Brain microvascular endothelial cell (primary cell): ENCODE data around the gene DNMT3A.

Experiments
- DNase-seq: peaks from one replicate; pipeline ENCODE4 v3.0.0-alpha.2; 2020
- H3K27ac ChIP-seq: fragments of 250-450 bp; sonication (Bioruptor Pico); 2 replicates; pipeline ENCODE4 v1.5.1; 2020; ENCODE audit warnings: mild to moderate bottlenecking, moderate library complexity
- H3K27me3 ChIP-seq: fragments of 250-450 bp; sonication (Bioruptor Pico); replicated peaks from 2 replicates; pipeline ENCODE4 v1.5.1; 2020; ENCODE audit warnings: mild to moderate bottlenecking
- H3K36me3 ChIP-seq: fragments of 250-450 bp; sonication (Bioruptor Pico); replicated peaks from 2 replicates; pipeline ENCODE4 v1.5.1; 2020; ENCODE audit warnings: mild to moderate bottlenecking
- H3K4me3 ChIP-seq: 2 replicates; pipeline ENCODE4 v1.5.1; 2011; ENCODE audit warnings: low read depth, mild to moderate bottlenecking, control low read depth, low read length, moderate library complexity
- CTCF ChIP-seq: IDR thresholded peaks from 2 replicates; pipeline ENCODE4 v1.5.1; 2011; ENCODE audit warnings: low read depth, mild to moderate bottlenecking, moderate library complexity, low read length, control low read depth, inconsistent platforms; ENCODE audit errors: missing control alignments
- in situ Hi-C: cut with HindIII; loops from 2 replicates; pipeline ENCODE4 v1.10.0; 2017; ENCODE audit warnings: low sequenced_read_pairs, low pct_ligation_motif_present

DNMT3A gene

GRCh38 chr2:25335971-25336370 lies 5.8 kb downstream of the DNMT3A start:
- Histone ChIP-seq H3K27me3 (no peaks in the 10 kb centered on the region), H3K27ac (no peak overlapping the region), H3K36me3 (no peaks in the 10 kb centered on the region), H3K4me3 (no peak overlapping the region)
- in situ Hi-C loops, result no loop called here
- no peak for TF ChIP-seq CTCF
- no peak for DNase-seq

DNA sequence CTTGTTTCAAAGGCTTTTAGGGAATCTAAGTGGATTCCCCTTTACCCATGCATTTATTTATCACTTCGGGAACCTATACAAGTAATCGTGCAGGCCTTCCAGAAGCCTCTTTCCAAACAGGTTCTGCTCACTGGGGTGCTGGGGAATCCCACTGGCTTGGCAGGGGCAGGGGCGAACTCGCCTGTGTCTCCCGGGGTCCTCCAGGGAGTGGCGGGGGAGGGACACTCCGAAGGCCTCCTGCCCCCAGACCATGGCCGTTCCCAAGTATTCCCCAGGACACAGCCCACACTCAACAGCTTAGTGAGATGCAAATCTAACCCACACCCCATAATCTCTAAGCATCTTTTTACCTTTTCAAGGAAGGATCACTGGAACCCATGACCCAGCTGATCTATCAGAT lies 6.5 kb downstream of the DNMT3A start:
- TF ChIP-seq CTCF, result no peak
- no peak overlapping the region for H3K4me3 ChIP-seq
- no peak overlapping the region for H3K27ac ChIP-seq
- H3K27me3 ChIP-seq, result no peaks in the 10 kb centered on the region
- DNase-seq, result no peak
- in situ Hi-C loops, result no loop called here
- H3K36me3 ChIP-seq, result no peaks in the 10 kb centered on the region

DNA sequence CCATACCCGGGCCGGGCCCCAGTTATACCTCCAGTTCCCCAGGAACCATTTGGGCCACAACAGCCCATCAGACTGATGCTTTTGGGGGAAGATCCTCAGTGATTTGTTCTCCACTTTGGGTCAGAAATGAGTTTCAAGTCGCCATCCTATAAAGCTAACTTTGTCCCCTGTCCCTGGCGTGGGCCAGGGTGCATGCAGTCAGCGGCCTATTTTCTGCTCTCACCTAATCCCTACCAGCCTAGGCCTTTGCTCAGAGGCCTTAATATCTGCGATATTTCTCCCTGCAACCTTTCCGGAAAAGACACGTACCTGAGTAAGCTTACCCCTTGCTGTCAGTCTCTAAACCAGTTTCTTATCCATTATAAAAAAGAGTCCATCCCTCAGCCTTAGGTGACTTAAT lies 7.2 kb downstream of the DNMT3A start:
- H3K27ac ChIP-seq, result no peak overlapping the region
- DNase-seq, result no peak
- no peak overlapping the region for H3K4me3 ChIP-seq
- no peak for TF ChIP-seq CTCF
- H3K27me3 ChIP-seq, result no peaks in the 10 kb centered on the region
- H3K36me3 ChIP-seq, result no peaks in the 10 kb centered on the region
- in situ Hi-C loops, result no loop called here

DNA sequence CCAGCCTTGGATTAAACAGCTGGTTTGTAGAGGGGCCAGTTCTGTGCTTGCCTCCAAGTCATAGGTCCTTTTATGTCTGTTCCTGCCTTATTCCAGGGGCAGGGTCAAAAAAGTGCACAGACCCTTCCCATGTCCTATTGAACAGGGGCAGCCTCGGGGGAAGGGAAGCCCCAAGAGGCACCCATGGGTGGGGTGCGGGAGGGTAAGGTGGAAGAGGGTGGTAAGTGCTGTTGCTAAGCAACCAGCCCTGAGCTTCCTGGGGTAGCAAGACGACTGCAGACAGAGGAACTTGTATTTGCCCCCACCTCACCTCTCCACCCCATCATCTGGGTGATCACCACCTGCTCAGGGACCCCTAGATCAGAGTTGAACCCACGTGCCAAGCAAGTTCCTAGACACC lies 7.7 kb downstream of the DNMT3A start:
- in situ Hi-C loops, result no loop called here
- H3K27ac ChIP-seq, result no peak overlapping the region
- H3K27me3 ChIP-seq, result no peaks in the 10 kb centered on the region
- no peaks in the 10 kb centered on the region for H3K36me3 ChIP-seq
- no peak overlapping the region for H3K4me3 ChIP-seq
- TF ChIP-seq CTCF, result no peak
- DNase-seq, result no peak

DNA sequence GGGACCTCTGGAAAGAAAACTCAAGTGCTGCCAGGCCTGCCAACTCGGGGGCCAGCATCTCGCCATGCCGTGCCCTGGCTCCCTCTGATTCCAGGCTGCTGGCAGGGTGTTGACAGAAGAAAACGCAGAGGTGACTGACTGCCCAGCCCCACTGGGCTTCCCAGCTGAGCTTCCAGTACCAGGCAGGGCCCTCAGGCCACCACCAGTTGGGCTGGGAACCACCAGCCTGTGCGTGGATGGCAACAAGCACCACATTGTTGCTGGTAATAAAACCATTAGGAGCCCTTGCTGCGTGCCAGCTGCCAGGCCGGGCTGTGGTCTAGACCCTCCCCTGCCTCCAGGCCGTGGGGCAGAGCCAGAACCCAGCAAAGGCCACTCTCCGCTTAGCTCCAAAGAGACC lies 9.2 kb downstream of the DNMT3A start:
- H3K36me3 ChIP-seq, result no peaks in the 10 kb centered on the region
- no peak overlapping the region for H3K27ac ChIP-seq
- in situ Hi-C loops, result no loop called here
- H3K4me3 ChIP-seq, result no peak overlapping the region
- no peaks in the 10 kb centered on the region for H3K27me3 ChIP-seq
- no peak for TF ChIP-seq CTCF
- no peak for DNase-seq

DNA sequence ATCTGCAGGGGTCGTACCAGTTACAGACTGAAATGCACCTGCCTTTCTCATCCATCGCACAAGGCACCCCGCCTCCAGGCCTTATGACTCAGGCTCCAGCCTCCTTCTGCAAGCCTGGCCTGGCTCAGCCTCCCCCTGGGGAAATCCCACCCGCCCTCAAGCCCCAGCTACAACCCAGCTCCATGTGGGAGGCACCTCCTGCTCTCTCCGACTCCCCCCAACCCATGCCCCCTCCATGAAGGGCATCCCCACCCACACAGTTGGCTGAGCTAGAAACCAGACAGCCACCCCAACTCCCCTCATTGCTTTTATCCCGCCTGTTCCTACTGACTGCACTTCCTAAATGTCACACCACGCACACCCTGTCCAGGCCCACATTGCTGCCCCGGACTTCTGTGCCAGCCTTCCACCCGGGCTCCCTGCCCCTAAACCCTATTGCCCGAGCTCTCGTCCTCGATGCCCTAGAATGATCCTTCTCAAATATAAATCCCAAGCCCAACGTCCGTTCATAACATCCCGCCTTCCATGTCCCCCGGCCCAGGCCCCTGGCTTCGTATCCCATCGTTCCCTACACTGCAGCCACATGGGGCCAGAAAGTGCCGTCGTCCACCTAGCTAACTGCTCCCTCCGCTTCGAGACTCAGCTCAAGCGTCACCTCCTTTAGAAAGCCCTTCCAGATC lies 9.9 kb downstream of the DNMT3A start:
- Histone ChIP-seq H3K27me3 (no peaks in the 10 kb centered on the region), H3K27ac (no peak overlapping the region), H3K4me3 (no peak overlapping the region), H3K36me3 (no peaks in the 10 kb centered on the region)
- DNase-seq, result no peak
- in situ Hi-C loops, result no loop called here
- TF ChIP-seq CTCF, result no peak
